Measurements from ENCODE around the gene C12orf56.

Gene C12orf56

DNA sequence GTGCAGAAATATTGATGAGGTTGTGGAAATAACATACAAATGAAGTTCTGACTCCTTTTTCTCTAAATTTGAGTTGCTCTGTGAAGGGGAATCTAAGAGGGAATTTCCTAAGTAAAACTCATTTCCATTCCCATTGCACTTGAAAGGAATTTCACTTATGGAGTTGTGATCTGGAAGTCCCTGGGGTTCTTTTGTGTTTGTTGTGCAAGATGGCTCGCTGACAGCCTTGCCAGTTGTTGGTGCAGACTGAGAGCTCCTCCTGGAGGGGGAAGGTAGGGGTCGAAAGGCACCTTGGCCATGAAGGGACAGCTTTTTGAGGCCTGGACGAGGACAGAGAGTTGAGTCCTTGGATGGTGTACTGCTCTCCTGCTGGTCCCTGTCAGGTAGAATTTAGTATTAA lies 72.0 kb downstream of the C12orf56 start:
- TF ChIP-seq FOXP2 (optimal IDR thresholded peaks at IDR 0.05; ENCODE audit: borderline replicate concordance, extremely low read depth, extremely low read length, insufficient read depth) (no peak), SIN3A (IDR thresholded peaks at IDR 0.05; ENCODE audit: borderline replicate concordance, insufficient read depth, low read length) (no peak), POLR2AphosphoS5 (IDR thresholded peaks at IDR 0.05; ENCODE audit: low read depth, low read length) (no peak), REST (IDR thresholded peaks at IDR 0.05; ENCODE audit: insufficient read depth in 1 of 2, low read depth in 2 of 2, low read length in 2 of 2) (no peak), TAF1 (IDR thresholded peaks at IDR 0.05; ENCODE audit: borderline replicate concordance, insufficient read depth, low read length) (no peak)

- TF ChIP-seq POLR2AphosphoS5 (IDR thresholded peaks at IDR 0.05; ENCODE audit: low read depth, low read length) (no peak), REST (IDR thresholded peaks at IDR 0.05; ENCODE audit: insufficient read depth in 1 of 2, low read depth in 2 of 2, low read length in 2 of 2) (no peak), TAF1 (IDR thresholded peaks at IDR 0.05; ENCODE audit: borderline replicate concordance, insufficient read depth, low read length) (no peak), FOXP2 (optimal IDR thresholded peaks at IDR 0.05; ENCODE audit: borderline replicate concordance, extremely low read depth, extremely low read length, insufficient read depth) (no peak), SIN3A (IDR thresholded peaks at IDR 0.05; ENCODE audit: borderline replicate concordance, insufficient read depth, low read length) (no peak)
Observed at GRCh38 chr12:64311877-64312276, 78.7 kb downstream of the C12orf56 start.

DNA sequence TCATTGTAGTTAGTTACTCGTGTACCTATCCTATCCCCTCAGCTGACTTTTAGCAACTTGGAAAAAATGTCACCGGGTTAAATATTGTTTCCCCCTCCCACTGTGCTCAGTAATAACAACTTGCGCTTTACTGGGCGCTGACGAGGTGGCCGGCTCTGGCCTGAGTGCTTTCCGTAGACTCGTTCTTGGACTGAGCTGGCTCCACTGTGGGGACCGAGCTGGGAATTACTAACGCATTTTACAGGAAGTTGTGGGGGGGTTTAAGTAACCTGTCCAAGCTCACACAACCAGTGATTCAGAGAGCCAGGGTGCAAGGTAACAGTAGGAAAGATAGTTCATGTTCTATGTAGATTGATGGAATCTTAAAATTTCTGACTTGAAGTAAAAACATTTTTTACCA lies 86.0 kb downstream of the C12orf56 start:
- TF ChIP-seq SIN3A (IDR thresholded peaks at IDR 0.05; ENCODE audit: borderline replicate concordance, insufficient read depth, low read length) (no peak), REST (IDR thresholded peaks at IDR 0.05; ENCODE audit: insufficient read depth in 1 of 2, low read depth in 2 of 2, low read length in 2 of 2) (no peak), TAF1 (IDR thresholded peaks at IDR 0.05; ENCODE audit: borderline replicate concordance, insufficient read depth, low read length) (no peak), FOXP2 (optimal IDR thresholded peaks at IDR 0.05; ENCODE audit: borderline replicate concordance, extremely low read depth, extremely low read length, insufficient read depth) (no peak), POLR2AphosphoS5 (IDR thresholded peaks at IDR 0.05; ENCODE audit: low read depth, low read length) (no peak)

DNA sequence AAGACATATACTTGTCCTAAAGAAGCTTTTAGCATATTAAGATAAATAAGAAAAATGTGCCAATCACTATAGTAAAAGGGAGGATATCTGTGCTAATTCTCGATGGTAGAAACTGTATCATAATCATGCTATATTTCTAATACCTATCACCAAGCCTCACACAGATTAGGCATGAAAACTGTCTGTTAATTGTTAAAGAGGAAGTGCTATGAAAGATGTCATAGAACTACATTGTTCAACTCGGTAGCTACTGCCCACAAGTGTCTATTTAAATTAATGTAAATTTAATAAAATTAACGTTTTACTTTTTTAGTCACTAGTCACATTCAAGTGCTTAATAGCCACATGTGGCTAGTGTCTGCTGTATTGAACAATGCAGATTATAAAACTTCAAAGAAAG lies 90.9 kb downstream of the C12orf56 start:
- TF ChIP-seq POLR2AphosphoS5 (IDR thresholded peaks at IDR 0.05; ENCODE audit: low read depth, low read length) (no peak), REST (IDR thresholded peaks at IDR 0.05; ENCODE audit: insufficient read depth in 1 of 2, low read depth in 2 of 2, low read length in 2 of 2) (no peak), SIN3A (IDR thresholded peaks at IDR 0.05; ENCODE audit: borderline replicate concordance, insufficient read depth, low read length) (no peak), TAF1 (IDR thresholded peaks at IDR 0.05; ENCODE audit: borderline replicate concordance, insufficient read depth, low read length) (no peak), FOXP2 (optimal IDR thresholded peaks at IDR 0.05; ENCODE audit: borderline replicate concordance, extremely low read depth, extremely low read length, insufficient read depth) (no peak)

DNA sequence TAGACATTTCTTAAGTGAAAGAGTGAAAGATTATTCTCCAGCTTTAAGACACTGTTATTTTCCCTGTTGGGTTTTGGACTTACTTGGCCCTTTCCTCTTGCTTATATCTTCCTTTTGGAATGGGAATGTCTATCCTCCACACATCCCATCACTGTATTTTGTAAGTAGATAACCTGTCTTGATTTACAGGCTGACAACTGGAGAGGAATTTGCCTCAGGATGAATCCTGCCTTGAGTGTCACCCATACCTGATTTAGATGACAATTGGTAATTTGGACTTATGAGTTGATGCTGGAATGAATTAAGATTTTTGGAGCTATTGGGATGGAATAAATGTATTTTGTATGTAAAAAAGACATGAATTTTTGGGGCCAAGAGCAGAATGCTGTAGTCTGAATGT lies 94.3 kb downstream of the C12orf56 start:
- TF ChIP-seq REST (IDR thresholded peaks at IDR 0.05; ENCODE audit: insufficient read depth in 1 of 2, low read depth in 2 of 2, low read length in 2 of 2) (no peak), FOXP2 (optimal IDR thresholded peaks at IDR 0.05; ENCODE audit: borderline replicate concordance, extremely low read depth, extremely low read length, insufficient read depth) (no peak), TAF1 (IDR thresholded peaks at IDR 0.05; ENCODE audit: borderline replicate concordance, insufficient read depth, low read length) (no peak), POLR2AphosphoS5 (IDR thresholded peaks at IDR 0.05; ENCODE audit: low read depth, low read length) (no peak), SIN3A (IDR thresholded peaks at IDR 0.05; ENCODE audit: borderline replicate concordance, insufficient read depth, low read length) (no peak)

Measured in PFSK-1 (cell line).